Muscle of back (tissue), 11 donors: ENCODE measurements around the gene CASQ2. TPM values are rescaled to one million over a fixed set of nuclear protein-coding genes. Genes with fewer than 3 reads are reported as not detected.
A peak's percentile ranks its signal among the peaks of the same experiment; 100 is the strongest.
"Not testable (repeated sequence)": the region's sequence is repeated elsewhere in the genome, so short reads cannot be mapped to it uniquely, and the experiment has no call there.

Experiments
- DNase-seq, 3 donors: peaks; one replicate each; pipeline versions ENCODE4 v3.0.0 to v3.0.0-alpha.2; 2013
- polyA plus RNA-seq, 10 donors: library from polyadenylated mRNA; unstranded; fragments of 120-200 nt; gene quantifications; one replicate each; pipeline ENCODE4 v1.2.1, GENCODE V29; 2013; ENCODE audit not compliant: insufficient read length in 10 of 10

The CASQ2 gene
- polyA plus RNA-seq, 10 donors = 380 to 1,031 (median 752) TPM

DNA sequence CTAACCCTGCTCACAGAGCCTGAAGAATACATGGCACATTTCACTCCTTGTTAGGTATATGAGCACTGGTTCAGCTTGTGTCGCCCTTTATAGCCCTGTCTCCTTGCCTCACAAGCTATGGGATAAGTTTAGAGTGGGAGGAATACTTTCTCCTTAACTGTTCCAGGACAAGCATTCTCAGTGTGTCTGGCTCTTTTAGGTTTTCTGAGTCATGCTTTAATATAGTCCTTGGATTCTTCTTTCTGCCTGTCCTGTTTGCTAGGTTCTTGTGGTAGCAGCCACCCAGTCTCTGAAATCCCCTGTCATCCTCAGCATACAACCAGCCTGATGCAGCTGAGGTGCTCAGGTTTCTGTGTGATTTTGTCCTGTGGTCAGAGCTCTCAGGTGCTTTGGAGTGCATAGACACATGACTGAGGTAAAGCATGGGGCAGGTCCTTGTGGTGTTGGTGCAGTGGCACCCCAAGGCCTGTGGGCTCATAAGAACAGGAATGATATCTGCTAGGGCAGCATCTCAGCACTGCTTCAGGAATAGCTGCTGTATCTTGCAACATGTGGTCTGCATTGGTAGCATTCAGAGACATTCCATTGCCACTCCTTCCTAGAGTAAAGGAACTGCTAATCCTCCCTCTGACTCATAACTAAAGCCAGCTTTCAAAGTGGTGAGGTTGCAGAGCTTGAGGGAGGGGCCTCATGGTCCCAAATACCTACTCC is 14.2 kb upstream of the CASQ2 start:
- peak in 2 of 3 donors; percentile 26 to 85 for DNase-seq

DNA sequence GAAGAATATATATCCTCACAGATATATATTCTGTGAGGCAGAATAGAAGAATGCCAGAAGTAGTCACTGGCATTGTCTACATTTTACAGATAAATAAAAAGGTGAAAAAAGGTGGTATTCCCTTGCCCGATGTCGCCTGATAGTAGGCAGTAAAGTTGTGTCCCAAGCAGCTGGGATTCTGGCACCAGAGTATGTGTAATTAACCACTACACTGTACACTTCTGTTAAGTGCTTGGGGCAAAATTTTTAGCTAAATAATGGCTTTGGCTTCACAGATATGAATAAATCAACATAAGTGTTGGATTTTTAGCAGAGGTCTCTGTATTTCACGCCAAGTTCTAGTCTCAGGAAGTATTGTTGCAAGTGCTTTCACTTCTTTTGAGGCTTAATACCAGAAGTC is 13.3 kb upstream of the CASQ2 start:
- DNase-seq = no peak

DNA sequence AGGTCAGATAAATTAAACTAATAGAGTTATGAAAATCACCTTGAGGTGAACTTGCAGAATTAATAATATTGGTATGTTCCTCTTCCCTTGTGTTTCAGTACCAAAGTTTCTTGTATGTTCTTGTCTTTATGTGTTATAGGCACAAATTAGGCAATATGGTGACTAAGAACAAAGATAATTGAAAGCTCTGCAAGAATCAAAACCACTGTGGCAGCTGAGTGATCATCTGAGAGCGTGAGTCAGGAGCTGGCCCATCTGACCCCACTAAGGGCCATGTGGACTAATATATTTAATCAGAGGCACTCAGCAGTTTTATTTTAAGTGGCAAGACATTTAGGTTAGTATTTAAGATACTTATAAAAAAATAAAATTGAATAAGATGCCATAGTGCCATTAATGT is 12.8 kb upstream of the CASQ2 start:
- no peak for DNase-seq

DNA sequence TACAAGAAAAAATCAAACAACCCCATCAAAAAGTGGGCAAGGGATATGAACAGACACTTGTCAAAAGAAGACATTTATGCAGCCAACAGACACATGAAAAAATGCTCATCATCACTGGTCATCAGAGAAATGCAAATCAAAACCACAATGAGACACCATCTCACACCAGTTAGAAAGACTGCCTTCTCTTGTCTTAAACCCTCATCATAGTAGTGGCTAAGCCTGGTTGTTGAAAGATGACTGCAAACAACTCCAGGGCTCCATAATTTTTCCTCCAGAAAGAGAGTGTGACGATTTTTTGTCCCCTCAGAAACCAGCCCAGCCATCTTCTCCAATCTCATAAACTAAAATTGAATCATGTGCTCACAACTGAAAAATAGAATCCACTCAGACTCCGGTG is 12.1 kb upstream of the CASQ2 start:
- DNase-seq = not testable (repeated sequence)

DNA sequence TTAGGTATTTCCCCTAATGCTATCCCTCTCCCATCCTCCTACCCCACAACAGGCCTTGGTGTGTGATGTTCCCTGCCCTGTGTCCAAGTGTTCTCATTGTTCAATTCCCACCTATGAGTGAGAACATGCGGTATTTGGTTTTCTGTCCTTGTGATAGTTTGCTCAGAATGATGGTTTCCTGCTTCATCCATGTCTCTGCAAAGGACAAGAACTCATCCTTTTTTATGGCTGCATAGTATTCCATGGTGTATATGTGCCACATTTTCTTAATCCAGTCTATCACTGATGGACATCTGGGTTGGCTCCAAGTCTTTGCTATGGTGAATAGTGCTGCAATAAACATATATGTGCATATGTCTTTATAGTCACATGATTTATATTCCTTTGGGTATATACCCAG is 10.6 kb upstream of the CASQ2 start:
- not testable (repeated sequence) for DNase-seq

DNA sequence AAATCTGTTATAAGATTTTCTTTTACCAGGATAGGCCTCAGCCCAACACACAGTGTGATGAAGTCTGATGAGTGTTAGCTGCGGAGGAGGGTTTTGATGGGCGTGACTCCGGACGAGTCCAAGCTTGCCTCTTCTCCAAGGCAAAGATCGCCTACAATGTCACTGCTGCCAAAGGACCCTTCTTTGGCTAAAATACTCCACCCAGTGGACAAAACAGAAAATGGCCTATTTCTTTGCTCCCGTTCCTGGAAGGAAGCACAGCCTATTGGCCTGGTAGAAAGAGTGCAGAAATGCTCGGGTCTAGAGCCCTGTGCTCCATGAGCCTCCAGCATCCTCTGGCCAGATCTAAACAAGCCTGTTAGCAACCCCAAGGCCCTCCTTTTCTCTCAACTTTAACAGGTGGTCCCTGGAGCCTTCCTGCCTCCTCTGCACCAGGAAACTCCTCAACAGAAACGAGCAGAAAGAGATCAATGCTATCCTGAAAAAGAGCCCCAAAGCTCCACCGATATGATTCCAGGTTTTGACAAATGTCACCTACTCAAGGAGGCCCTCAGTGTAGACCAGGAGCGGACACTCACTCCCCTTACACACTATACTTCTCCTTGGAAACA is 3.4 kb upstream of the CASQ2 start:
- peak; percentile 86 to 91 (median 87) for DNase-seq

DNA sequence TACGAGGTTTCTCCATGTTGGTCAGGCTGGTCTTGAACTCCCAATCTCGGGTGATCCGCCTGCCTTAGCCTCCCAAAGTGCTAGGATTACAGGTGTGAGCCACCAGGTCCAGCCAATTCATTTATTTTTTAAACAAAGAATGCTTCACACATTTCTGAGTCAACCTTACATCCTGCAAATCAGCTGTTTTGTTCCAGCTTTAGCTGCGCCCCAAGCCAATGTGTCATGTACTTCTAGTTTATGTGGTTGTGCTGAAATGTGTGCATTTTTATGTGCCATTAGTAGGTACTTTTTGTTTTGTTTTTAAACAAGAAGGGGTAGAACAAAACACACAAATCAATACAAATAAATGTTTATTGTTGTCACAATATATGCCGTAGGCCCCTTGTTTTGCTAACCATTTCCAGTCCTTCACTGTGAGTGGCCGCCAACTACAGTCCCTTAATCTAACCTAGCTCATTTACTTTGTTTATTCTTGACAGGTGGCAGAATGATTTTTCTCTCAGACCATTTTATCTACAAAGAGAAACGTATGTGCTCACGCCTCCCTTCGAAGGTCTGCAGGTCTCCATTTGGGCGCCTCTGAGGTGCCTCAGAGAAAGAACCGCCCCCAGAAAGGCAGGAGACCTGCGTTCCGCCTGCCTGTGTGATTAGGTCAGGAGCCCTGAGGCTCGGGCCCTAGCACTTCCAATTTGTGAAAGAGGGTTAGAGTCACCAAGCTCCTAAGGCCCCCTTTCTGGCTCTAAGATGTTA is 2.8 kb upstream of the CASQ2 start:
- no peak for DNase-seq

DNA sequence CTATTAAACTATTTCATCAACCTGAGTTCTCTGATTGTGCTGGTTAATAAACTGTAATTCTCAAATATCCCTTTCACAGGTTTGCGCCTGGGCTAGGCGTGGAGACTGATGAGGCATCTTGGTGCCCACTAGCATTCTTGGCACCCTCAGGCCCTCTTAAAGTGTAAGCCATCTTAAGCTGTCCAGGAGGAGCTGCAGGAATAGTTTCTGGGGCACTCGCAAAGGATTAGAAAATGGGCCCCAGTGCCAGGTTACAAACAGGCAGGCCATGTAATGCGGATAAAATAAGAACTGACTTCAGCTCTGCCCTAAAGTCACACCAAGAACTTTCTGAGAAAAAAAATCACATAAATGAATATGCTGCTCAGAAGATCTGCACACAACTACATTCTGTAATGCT is 1.1 kb downstream of the CASQ2 start:
- DNase-seq = no peak

DNA sequence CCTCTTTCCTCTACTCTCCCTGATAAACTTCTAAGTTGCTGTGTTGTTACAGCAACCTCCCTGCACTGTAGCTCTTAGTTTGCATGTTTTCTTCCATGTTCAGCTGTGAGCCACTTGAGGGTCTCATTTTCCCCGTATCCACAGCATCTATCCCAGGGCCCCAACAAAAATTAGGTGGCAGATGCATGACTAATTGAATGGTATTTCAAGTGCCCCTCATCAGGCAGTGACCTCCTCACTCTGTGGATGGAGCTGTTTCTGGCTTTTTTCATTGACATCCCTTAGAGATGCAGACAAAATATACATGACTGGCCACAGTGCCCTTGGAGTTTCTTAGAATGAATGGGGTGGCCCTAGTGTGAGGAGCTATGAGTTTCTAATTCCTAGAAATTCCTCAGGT is 3.4 kb downstream of the CASQ2 start:
- DNase-seq = no peak

DNA sequence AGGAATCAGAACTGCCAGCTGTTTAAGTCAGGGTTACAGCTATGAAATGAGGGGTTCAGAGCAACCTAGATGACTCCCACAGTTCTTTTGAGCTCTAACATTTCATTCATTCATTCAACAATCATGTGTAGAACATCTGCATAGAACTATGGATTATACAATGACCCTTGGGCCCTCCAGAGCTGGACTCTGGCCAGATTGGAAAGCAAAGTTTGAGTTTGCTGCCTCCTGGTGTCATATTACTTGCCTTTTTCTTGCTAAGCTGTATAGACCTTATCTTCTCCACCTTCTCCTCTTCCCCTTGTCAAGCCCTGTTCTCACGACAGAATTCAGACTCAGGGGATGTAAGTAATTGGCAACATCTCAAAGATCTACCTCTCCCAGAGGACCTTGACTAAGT is 4.0 kb downstream of the CASQ2 start:
- peak in 1 of 3 donors; percentile 74 for DNase-seq

DNA sequence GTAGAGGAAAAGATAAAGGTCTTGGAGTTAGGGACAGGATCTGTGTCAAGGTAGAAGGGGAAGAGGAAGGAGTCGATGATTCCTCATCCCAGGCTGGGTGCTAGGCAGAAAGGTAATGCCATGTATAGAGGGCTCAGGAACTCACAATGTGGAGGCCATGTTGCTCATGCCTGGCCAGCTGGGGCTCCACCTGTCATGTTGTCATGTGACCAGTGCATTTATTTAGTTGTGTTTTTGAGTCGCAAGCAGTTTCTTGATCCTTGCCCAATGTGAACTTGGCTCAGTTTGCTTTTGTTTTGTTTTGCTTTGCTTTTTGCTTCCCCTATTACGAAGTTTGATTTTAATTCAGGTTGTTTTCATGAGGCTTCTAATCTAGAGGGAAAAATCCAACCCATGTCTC is 5.7 kb downstream of the CASQ2 start:
- DNase-seq = no peak

DNA sequence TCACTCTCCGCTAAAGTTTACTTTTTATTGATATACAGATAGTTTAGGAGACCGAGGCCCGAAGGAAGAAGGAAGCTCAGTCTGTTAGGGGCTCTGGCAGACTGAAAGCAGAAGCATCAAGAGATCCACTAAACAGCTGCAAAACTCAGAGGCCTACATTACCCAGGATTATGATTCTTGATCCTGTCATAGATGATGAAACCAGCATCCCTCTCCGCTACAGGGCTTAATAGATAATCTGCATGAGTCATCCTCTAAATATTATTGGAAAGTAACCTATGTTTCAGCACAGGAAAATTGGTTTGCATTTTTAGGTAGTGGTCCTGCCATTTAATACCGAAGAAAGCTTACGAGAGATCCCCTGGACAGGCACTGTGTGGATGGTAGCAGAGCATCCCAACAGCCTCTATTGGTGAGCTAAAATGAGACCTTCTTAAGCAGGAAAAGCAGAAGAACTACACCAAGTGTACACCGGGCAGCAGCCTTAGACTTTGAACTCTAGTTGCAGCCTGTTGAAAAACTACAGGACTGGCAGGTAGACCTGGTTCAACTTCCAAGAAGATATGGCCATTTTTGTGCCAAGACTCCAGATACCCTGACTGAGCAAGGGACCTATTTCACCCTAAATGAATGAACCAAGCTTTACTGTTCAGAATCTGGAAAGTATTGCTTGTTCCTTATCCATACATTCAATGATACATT is 6.8 kb downstream of the CASQ2 start:
- DNase-seq = no peak

DNA sequence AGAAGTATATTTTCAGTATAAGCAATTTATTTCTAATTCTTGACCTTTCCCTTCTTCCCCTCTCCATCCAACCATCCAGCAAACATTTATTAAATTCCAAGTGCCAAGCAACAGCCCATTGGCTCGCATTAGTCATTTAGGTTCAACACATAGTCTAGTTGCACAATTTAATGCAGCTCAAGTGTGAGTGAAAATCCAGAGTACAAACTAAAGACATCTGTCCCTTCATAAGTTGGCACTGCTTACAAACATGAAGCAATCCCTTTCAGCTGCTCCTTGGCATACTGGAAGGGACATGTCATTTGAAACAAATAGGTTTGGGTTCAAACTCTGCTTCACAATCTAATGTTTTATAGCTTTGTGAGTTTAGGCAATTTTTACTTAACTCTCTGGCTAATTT is 10.7 kb downstream of the CASQ2 start:
- DNase-seq = peak in 2 of 3 donors; percentile 42 to 59

DNA sequence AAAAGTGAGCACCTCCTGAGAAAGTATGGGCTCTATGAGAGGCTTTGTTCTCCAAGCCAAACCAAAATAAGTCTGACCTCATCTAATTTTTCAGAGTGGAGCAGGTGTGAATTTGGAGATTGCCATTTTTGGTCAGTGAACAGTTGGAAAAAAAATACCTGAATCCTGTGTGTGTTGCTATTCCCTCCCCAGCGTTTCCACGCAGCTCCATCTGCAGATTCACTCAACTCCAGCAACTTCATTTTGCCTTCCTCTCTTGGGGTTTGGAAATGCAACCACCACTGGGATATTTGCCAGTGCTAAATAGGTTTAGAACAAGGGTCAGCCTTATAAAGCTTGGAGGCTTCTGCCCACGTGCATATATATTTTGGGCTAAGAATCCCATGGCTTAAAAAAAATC is 11.2 kb downstream of the CASQ2 start:
- DNase-seq = peak in 1 of 3 donors; percentile 51

DNA sequence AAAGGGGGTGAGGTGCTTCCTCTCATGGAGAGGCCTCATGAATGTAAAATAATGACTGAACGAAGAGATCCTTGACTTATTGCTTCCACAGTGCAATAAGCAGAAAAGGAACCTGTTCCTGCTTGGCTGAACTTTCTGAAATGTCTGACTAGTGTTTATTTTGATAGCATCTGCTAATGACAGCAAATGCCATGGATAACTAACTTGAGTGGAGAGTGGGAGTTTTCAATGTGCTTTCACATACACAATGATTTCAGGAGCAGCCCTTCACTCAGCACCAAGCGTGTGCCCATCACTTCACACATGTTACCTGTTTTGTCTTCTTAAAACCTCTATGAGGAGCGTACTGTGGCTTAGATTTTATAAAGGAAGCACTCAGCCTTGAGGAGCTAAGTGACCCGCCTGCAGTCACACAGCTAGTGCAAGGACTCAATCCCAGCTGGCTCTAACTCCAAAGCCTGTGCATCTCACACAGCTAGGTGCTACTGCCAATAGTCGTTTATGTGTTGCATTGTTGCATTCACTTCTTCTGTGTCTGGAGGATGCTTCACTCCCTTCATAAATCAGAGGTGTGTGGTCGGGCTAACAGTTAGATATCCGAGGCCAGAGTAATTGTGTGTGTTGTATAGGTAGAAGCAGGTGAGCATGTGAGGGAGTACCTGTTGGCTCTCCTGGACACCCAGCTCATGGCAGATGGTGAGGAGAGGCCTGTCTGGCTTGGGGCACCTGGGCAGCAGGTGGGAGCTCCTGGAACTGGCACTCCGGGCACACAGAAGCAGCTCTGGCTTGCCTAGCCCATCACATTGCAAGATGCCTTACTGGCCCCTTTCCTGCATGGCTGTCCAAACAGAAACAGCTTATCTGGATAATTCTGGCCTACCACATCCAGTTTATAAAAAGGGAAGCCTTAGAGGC is 12.8 kb downstream of the CASQ2 start:
- DNase-seq = no peak

DNA sequence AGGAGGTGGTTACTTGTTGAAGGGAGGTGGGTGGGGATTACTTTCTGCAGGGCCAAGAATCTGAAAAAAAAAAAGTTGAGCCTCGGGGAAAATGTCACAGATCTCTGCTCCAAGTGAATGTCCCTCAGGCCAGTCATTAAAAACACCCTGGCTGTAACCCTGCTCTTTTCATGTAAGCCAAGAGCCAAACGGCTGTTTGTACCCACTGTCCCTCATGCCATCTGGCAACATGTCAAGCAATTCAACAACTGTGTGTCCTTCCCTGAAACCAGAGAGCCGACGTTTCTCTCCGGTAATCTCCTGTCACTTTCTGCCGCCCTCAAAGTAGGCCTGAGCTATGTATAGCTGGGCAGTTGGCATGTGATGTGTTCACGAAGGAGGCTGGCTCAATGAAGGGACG is 14.7 kb downstream of the CASQ2 start:
- peak; percentile 71 to 86 (median 74) for DNase-seq

DNA sequence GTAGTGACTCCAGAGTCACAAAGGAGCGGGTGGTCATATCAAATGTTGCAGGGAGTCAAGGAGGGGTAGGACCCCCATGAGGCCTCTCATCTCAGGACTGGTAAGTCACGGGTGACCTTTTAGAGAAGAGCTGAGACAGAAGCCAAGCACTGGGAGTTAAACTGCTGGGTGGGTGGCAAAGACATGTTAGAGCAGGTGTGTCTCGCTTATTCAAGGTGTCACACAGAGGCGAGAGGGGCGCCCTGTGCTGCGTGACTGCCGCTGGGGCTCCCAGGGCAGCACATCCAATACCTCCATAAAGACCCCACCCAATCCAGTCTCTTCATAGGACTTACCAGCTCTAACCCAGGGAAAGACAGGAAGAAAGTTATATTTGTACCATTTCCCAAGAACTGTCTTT is 15.2 kb downstream of the CASQ2 start:
- no peak for DNase-seq

DNA sequence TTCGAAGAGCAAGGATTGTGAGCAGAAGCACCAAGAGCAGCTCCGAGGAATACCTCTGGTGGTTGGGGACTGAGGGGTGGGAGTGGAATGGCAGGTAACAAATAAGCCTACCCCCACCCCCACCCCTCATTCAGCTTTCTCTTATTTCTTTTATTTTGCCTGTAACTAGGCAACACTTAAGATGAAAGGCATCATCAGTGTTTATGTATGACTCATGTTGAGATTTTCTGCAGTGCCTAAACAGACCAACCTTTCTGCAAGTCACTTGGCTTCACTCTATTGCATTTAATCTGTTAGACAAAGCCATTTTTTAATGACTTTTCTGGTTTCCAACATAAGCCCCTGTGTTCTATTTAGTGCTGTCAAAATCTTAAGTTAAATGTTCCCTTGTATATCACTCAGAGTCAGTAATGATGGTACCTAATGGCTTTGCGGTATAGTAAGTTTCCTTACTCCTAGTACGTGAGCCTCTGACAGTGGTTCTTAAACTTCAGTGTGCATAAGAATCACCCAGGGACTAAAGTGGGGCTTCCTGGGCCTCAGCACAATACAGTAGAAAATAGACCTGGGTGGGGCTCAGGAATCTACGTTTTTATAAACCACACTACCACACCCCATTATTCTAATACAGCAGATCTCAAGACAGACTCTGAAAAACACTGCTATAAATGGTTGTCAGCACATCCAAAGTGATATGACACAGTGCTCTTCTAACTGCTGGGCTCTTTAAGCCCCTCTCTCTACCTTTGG is 19.9 kb downstream of the CASQ2 start:
- no peak for DNase-seq

DNA sequence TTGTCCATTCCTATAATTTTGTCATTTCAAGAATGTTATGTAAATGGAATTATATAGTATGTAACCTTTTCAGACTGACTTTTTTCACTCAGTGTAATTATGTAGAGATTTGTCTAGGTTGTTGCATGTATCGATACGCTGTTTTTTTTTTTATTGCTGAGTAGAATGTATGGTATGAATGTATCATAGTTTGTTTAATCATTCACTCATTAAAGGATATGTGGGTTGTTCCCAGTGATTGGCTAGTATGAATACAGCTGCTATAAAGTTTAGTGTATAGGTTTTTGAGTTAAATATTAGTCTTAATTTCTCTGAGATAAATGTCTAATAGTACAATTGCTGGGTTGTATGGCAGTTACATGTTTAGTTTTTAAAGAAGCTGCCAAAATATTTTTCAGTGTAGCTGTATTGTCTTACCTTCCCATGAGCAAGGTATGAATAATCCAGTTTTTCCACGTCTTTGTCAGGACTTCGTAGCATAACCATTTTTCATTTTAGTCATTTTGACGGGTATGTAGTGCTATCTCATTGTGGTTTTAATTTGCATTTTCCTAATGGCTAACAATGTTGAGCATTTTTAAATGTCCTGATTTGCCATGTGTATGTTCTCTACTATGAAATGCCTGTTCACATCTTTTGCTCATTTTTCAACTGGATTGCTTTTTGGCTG is 22.4 kb downstream of the CASQ2 start:
- no peak for DNase-seq
